ENCODE results near the gene STIMATE.

Gene STIMATE

GRCh38 chr3:52788890-52789745 is 108.2 kb downstream of the STIMATE start:
- no peak for DNase-seq

- DNase-seq = no peak
Observed at GRCh38 chr3:52787672-52788625, 109.4 kb downstream of the STIMATE start.

GRCh38 chr3:52787246-52787645 is 110.1 kb downstream of the STIMATE start:
- DNase-seq = no peak

Measured in stimulated activated CD4-positive, alpha-beta T cell treated with anti-CD3 and anti-CD28 coated beads, Interleukin-4, amount 100 ng/mL, for 4 hours (primary cell).